K562 treated with DMSO at 1 percent for 24 hours (cell line): ENCODE data around the gene CCSER1. TPM values are rescaled to one million over a fixed set of nuclear protein-coding genes. Genes with fewer than 3 reads are reported as not detected.

Experiments used
- total RNA-seq: library from RNA; unstranded; fragments of 300-600 nt; gene quantifications from 2 replicates; pipeline ENCODE4 v1.2.3, GENCODE V29; 2022; ENCODE audit warnings: low read depth; ENCODE audit not compliant: insufficient read depth

The CCSER1 gene
- total RNA-seq, result not detected in 2 replicates

GRCh38 chr4:90127223-90127705, at the start of gene CCSER1:
Gene CCSER1, plus strand, starts transcription at chr4:90127394.

Other genes starting within 250 kb of the CCSER1 start
- gene MMRN1, start 232.5 kb upstream of the CCSER1 start, total RNA-seq, result not detected in 2 replicates